GM12864 (cell line): ENCODE measurements around the gene HDHD2.
"Not testable (repeated sequence)": the region's sequence is repeated elsewhere in the genome, so short reads cannot be mapped to it uniquely, and the experiment has no call there.

ENCODE experiments used
- DNase-seq: peaks from one replicate; pipeline ENCODE4 v3.0.0-alpha.2; 2011; ENCODE audit warnings: low read depth
- H3K4me3 ChIP-seq: 2 replicates; pipeline ENCODE4 v1.5.1; 2011; ENCODE audit warnings: mild to moderate bottlenecking, low read depth, low read length, control low read depth
- TF ChIP-seq, protein P1 (sequence below): IDR thresholded peaks from 2 replicates; pipeline ENCODE4 v1.5.1; 2011; ENCODE audit warnings: low read depth, mild to moderate bottlenecking, moderate library complexity, low read length, control low read depth, inconsistent platforms; ENCODE audit errors: missing control alignments

Gene HDHD2

DNA sequence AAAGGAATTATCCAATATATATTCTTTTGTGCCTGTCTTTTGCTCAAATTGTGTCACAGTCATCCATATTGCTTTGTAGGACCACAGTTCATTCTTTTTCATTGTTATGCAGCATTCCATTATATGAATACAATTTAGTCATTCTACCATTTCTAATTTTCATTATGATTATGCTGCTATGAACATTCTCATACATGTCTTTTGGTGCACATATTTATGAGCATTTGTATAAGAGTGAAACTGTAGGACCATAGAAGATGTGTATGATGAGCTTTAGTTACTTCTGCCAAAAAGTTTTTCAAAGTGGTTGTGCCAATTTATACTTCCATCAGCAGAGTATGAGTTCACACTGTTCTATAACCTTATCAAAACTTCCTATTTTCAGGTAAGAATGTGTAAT, 18.2 kb upstream of the HDHD2 start:
- DNase-seq = no peak
- H3K4me3 ChIP-seq = no peak overlapping the region
- TF ChIP-seq, protein P1, sequence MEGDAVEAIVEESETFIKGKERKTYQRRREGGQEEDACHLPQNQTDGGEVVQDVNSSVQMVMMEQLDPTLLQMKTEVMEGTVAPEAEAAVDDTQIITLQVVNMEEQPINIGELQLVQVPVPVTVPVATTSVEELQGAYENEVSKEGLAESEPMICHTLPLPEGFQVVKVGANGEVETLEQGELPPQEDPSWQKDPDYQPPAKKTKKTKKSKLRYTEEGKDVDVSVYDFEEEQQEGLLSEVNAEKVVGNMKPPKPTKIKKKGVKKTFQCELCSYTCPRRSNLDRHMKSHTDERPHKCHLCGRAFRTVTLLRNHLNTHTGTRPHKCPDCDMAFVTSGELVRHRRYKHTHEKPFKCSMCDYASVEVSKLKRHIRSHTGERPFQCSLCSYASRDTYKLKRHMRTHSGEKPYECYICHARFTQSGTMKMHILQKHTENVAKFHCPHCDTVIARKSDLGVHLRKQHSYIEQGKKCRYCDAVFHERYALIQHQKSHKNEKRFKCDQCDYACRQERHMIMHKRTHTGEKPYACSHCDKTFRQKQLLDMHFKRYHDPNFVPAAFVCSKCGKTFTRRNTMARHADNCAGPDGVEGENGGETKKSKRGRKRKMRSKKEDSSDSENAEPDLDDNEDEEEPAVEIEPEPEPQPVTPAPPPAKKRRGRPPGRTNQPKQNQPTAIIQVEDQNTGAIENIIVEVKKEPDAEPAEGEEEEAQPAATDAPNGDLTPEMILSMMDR = no peak

DNA sequence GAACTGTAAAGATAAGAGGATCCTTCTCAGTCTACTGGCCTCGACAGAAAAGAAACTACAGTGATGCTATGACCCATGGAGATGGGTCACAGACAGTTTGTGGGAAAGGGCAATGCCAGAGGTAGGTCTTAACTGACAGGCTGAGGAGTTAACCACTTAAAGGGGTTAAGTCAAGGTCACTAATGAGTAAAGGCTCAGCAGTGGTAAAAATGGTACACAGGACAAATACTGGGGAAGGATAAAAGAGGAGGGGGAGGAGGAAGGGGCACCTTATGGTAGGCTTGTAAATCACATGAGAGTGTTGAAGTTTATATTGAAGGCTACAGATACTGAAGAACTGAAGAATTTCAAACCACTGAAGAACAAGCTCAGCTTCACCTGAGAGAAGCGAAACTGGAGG, 16.0 kb upstream of the HDHD2 start:
- DNase-seq = no peak
- H3K4me3 ChIP-seq = no peak overlapping the region
- TF ChIP-seq, protein P1 = no peak

DNA sequence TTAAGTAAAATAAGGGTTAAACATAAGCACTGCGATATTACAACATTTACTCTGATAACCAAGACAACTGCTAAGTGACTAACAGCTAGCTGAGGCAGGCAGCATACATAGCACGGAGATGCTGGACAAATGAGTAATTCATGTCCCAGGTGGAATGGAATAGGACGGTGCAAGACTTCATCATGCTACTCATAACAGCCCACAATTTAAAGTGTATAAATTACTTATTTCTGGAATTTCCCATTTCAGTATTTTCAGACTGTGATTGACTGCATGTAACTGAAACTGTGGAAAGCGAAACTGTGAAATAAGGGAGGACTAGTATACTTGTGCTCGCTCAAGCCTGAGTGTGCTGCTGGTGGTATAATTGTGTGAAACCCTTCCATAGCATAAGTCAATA, 12.9 kb upstream of the HDHD2 start:
- DNase-seq = no peak
- TF ChIP-seq, protein P1 = no peak
- no peak overlapping the region for H3K4me3 ChIP-seq

DNA sequence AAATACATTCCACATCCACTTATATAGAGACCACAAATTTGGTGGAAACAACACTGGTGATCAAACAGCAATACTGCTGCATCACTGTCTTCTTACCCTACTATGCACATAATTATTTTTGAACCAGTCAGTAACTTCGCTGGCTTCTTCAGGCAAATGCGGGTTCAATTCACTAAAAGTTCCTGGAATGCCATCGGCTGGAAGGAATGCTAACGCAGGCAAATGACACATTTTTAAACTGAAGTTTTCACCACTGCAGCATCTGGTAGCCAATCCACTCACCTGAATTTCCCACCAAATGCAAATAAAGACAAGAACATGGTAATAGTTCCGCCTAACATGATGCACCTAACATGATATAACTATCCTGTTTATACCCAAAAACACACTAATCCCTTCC, 10.0 kb upstream of the HDHD2 start:
- no peak for DNase-seq
- TF ChIP-seq, protein P1 = no peak
- no peak overlapping the region for H3K4me3 ChIP-seq

DNA sequence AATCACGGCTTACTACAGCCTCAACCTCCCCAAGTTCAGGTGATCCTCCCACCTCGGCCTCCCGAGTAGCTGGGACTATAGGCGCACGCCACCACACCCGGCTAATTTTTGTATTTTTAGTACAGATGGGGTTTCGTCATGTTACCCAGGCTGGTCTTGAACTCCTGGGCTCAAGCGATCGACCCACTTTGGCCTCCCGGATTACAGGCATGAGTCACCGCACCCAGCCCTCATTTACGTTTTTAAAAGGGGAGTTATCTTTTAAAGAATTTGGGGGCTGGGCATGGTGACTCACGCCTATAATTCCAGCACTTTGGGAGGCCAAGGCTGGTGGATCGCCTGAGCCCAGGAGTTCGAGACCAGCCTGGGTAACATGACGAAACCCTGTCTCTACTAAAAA, 8.1 kb upstream of the HDHD2 start:
- DNase-seq, H3K4me3 ChIP-seq: not testable (repeated sequence)

DNA sequence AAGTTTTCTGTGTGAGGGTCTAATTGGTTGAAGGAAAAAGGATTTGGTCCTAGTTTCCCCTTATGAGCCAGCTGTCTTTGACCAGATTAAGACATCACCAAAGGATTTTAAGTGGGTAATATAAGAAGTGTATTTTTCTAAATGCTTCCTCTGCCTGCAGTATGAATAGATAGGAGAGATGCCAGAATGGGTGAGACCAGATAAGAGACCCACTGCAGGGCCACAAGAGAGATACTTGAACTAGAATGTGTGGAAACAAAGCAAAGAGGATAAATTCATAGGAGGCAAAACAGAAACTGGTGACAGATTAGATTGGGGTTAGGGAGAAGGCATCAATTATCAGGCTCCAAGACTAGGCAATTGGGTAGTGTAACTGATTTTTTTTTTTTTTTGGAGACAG, 1.1 kb upstream of the HDHD2 start:
- H3K4me3 ChIP-seq = peak overlapping the region; percentile 72; the same call in 1 of the 2 replicates
- TF ChIP-seq, protein P1 = no peak
- no peak for DNase-seq

DNA sequence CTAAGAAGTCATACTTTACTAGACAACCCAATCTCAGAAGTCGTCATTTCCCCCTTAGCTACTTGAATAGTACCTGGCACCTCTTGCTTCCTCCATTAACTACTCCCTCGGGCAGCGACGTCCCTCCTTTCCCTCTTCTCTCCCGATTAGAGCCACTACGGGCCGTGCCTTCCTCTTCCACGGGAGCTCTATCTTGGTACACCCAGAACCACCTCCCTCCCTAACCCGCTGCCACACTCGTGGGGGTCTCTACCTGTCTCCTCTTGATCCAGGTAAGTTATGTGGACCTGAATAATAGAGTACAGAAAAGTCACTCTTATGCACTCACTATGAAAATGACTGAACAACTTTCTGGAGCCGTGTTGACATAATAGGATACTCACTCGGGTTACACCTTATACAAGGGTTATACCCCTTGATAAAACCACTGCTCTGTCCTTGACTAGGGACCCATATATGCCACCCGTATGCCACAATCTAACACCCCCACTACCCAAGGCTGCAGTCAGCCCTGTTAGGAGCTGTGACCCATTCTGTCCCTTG, 595 bp upstream of the HDHD2 start:
- TF ChIP-seq, protein P1 = no peak
- H3K4me3 ChIP-seq = peak overlapping the region; percentile 72
- DNase-seq = no peak
